GM21786 (cell line): ENCODE measurements around the gene FAM89B.
A peak's percentile ranks its signal among the peaks of the same experiment; 100 is the strongest.
"Not testable (repeated sequence)": the region's sequence is repeated elsewhere in the genome, so short reads cannot be mapped to it uniquely, and the experiment has no call there.

Experiments
- ATAC-seq: cut with Tn5 transposase; IDR thresholded peaks from one replicate; pipeline ENCODE4 v1.9.1; 2021; ENCODE audit not compliant: unreplicated experiment

The FAM89B gene

GRCh38 chr11:65556470-65557279 is 15.7 kb upstream of the FAM89B start:
- ATAC-seq: no peak

DNA sequence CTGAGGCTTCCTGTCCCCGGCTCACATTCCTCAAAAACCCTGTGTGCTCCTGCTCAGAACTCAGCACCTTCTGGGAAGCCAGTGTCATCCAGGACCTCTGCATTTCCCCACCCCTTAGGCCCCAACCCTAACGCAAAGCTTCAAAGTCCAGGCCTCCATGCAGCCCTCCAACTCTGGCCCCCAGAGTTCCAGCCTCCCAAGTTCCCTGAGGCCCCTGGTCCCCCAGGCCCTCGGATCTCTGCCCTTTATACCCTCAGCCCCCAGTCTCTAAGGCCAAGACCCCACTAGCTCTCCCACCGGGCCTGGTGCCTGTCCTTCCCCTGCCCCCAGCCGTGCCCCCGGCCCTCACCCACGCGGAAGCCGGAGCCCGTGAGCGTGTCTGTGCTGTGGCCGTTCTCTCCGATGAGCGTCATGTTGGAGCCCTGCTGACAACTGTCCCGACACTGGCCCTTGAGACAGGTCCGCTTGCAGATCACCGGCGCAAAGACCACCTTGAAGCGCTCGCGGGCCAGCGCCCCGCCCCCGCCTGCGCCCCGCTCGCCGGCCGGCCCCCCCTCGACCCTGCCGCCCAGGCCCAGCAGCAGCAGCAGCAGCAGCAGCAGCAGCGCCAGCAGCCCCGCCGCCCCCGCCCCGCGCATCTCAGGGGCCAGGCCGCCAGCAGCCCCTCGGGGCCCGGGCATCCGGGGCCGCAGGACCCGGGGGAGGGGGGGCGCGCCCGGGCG is 14.9 kb upstream of the FAM89B start:
- ATAC-seq: no peak

DNA sequence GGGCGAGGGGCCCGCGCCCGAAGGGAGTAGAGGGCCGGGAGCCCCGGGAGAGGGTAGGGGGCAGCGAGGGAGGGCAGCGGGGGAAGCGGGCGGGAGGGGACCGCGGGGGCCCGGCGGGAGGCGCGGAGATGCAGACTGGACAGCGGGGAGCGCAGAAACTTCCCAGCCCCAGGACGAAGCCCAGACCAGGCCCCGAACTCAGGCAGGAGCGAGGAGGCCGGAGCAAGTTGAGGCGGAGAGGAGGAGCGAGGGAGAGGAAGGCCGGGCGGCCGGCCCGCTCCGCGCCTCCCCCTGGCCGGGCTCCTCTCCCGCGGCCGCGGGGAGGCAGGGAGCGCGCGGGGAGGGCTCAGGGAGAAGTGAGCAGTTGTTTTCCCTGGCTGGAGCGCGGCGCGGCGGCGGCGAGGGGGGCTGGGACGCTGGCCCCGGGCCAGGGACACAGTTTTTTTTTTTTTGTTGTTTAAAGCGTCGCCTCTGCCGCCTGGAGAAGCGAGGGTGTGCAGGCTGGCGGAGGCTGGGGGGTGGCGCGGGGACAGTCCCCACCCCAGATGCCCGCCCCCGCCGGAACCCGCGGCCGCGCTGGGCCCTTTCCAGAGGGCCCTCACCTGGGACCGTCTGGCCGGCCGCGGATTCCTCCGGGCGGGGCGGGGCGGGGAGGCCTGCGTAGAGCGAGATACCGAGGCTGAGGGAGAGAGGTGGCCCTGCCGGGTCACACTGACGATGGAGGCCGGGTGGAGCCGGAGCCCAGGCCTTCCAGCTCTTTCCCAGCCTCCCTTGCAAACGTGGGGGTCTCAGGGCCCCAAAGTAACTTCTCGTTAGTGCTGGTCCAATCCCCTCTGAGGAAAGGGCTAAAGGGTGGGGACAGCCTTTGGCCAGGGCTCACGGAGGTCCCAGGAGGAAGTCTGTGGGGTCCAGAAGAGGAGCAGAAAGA is 14.1 kb upstream of the FAM89B start, which contains the start of gene LTBP3:
Gene LTBP3, minus strand, starts transcription at position 358 of the 928 bp plus-strand sequence. CDS start 400 bp downstream, outside the sequence.
- no peak for ATAC-seq

DNA sequence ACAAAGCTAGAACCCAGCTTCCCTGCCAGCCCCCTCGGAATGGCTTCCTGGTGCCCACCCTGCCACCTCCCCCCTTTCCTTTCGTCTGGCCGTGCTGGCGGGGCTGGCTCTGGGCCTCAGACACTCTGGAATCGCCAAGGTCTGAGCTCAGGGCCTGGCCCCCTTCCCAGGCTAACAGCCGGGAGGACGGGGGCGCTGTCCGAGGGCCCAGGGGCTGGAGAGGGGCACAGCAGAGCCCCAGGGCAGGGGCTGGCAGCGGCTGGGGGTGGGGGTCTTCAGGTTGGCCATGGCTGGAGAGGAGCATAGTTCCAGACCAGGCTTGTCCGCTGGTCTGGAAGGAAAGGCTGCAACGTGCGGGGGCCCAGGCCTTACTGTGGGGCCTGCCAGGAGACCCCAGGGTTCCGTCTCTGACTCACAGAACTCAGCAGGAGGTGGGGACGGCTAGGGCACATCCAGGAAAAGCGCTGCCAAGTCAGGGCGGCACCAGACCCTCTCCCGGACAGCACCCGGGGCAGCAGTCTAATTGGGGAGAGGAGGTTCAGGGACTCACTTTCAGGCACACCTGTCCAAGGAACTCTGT is 13.3 kb upstream of the FAM89B start:
- no peak for ATAC-seq

- no peak for ATAC-seq
These were observed 12.8 kb upstream of the FAM89B start for GRCh38 chr11:65559535-65559934.

- no peak for ATAC-seq
These were observed 12.3 kb upstream of the FAM89B start for GRCh38 chr11:65559951-65560537.

GRCh38 chr11:65560555-65561418 is 11.6 kb upstream of the FAM89B start:
- no peak for ATAC-seq

- no peak for ATAC-seq
These were observed 10.3 kb upstream of the FAM89B start for GRCh38 chr11:65562020-65562419.

DNA sequence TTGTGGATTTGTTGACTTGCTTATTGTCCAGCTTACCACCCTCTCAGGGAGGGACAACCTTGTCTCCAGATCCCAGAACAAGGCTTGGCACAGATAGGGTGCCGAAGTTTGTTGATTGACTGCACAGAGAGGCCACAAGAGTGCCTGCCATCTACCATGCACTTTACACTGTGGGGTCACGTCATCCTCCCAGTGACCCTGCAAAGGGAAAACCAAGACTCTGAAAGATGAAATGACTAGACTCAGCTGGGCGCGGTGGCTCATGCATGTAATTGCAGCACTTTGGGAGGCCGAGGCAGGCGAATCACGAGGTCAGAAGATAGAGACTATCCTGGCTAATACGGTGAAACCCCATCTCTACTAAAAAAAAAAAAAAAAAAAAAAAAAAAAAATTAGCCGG is 9.6 kb upstream of the FAM89B start:
- no peak for ATAC-seq

GRCh38 chr11:65563601-65564000 is 8.7 kb upstream of the FAM89B start:
- no peak for ATAC-seq

GRCh38 chr11:65564879-65565559 is 7.3 kb upstream of the FAM89B start:
- ATAC-seq: not testable (repeated sequence)

DNA sequence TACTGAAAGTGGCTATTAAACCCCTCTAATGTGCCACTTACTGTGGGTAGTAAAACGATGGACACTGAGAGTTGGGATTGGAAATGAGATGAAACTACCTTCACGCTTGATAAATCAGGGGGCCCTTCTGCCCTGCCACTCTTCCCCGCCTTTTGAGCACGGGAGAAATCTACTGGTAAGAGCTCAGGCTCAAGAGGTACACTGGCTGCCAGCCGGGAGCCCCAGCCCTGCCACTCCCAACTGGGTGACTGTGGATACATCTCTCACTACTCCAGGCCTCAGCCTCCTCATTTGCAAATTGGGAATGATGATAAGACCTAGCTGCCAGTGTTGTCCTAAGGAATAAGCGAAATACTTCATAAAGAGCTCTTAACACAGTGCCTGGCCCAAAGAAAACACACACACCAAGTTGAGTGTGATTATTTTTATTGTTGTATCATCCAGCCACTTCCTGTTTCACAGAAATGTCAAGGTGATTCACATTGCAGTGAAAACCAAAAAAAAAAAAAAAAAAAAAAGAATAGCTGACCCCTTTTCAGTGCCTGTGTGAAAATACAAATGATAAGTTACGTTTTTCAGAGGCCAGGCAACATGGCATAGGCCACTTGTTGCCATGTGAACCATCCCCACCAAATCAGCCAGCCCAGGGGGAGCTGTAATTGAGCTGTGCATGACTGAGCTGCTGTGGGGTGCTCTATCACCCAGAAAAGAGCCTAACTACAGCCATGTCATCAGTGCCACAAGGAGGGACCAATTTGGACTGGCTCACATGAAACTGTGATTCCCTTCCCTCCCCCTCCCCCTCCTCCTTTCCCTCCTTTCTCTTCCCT is 6.5 kb upstream of the FAM89B start:
- ATAC-seq: no peak

DNA sequence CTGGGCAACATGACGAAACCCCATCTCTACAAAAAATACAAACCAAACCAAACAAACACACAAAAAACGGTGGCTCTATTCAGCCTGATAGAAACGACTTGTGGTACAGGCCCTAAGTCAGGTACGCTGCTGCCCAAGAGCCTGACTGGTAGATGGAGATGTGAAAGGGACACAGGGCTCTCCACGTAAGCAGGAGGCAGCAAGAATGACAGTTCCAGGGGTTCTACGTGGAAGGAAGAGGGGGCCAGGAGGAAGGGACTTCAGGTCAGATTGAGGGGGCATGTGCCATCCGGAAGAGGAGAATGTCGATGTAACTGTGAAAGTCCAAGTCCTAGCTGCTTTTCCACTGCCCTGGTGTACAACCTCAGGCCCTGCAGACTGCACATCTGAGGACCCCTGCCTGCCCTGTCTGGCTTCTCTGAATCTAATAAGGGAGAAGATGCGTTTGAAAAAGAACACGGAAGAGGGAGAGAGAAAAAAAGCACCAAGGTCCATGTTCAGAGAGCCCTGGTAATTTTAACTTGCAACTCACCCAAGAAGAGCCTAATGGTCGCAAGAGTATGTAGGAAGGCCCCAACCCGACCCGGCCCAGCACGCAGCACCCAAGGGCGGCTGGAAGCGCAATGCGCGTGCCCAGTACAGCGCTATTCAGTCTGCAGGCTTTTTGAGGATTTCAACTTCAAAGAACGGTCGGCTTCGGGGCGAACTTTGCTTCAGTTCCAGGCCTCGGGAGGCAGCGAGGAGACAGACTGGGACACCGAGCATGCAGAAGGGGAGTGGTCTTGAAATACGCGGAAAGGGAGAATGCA is 3.0 kb upstream of the FAM89B start:
- no peak for ATAC-seq

GRCh38 chr11:65569973-65570918 is 2.1 kb upstream of the FAM89B start, which contains the start of gene ZNRD2:
ZNRD2 (plus strand) TSS chr11:65570477; CDS start chr11:65570492, 15 bp downstream.
- peak; percentile 55 for ATAC-seq

GRCh38 chr11:65571420-65571819 is 918 bp upstream of the FAM89B start:
- no peak for ATAC-seq

DNA sequence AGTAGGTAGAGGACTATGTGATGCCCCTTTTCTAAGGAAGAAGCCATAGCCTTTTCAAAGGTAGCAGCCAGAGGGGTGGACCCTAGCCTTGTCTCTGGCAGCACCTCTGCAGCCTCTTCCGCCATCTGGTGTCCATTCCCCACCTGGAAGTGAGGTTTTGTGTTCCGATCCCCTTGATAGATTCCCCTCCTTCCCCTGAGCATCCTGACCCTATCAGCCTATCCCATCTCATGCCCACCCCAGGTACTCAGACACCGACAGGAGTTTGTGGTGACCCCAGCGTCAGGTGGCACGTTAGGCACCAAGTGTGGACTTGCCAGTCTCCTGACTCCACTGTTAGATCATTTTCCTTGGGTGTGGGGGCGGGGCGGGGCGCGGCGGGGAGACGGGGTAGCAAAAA is 398 bp upstream of the FAM89B start:
- no peak for ATAC-seq
